Aorta (tissue), 5 donors: ENCODE data around the gene ZNF319. TPM values are rescaled to one million over a fixed set of nuclear protein-coding genes. Genes with fewer than 3 reads are reported as not detected.

Experiments used
- ATAC-seq: fragments of 200-7000 bp; cut with Tn5 transposase; one replicate; pipeline ENCODE4 v1.9.1; 2022; ENCODE audit warnings: moderate library complexity; ENCODE audit not compliant: low FRiP score
- DNase-seq, 2 donors: peaks; one replicate each; pipeline ENCODE4 v3.0.0-alpha.2; 2020
- H3K27ac ChIP-seq, 2 donors: one replicate each; pipeline ENCODE4 v1.5.1; 2013; ENCODE audit warnings: low read length in 2 of 2, mild to moderate bottlenecking in 2 of 2, moderate library complexity in 2 of 2, control low read depth in 1 of 2, inconsistent platforms in 1 of 2, low read depth in 1 of 2
- H3K27me3 ChIP-seq, 2 donors: one replicate each; pipeline ENCODE4 v1.6.1; 2013; ENCODE audit warnings: control low read depth in 1 of 2, low read length in 1 of 2, mild to moderate bottlenecking in 1 of 2, moderate library complexity in 1 of 2; ENCODE audit not compliant: insufficient read depth in 2 of 2, control insufficient read depth in 1 of 2
- H3K36me3 ChIP-seq, 2 donors: one replicate each; pipeline ENCODE4 v1.6.1; 2013; ENCODE audit warnings: control low read depth in 1 of 2, low read length in 1 of 2, mild to moderate bottlenecking in 1 of 2; ENCODE audit not compliant: insufficient read depth in 2 of 2, control insufficient read depth in 1 of 2
- H3K4me1 ChIP-seq, 2 donors: one replicate each; pipeline ENCODE4 v1.6.1; 2013; ENCODE audit warnings: low read length in 2 of 2, control low read depth in 1 of 2, mild to moderate bottlenecking in 1 of 2, moderate library complexity in 1 of 2; ENCODE audit not compliant: insufficient read depth in 2 of 2, control insufficient read depth in 1 of 2
- H3K4me3 ChIP-seq, 2 donors: one replicate each; pipeline ENCODE4 v1.5.1; 2013; ENCODE audit warnings: low read length in 2 of 2, control low read depth in 1 of 2, mild to moderate bottlenecking in 1 of 2
- H3K9me3 ChIP-seq: one replicate; pipeline ENCODE4 v1.6.1; 2013; ENCODE audit warnings: mild to moderate bottlenecking, low read length; ENCODE audit not compliant: control insufficient read depth
- WGBS, 2 donors: extraction: QIAGEN DNeasy Blood & Tissue Kit; methylation state at CpG; one replicate each; pipeline ENCODE4 v1.1.7; 2013; 5-methylcytosine and 5-hydroxymethylcytosine counted together
- intact Hi-C, 2 donors: fragments of 100-400 bp; cut with DNase I; formaldehyde crosslinking; loops; one replicate each; pipeline versions ENCODE4 v1.14.2 to v1.15.0; 2022
- long read RNA-seq, 2 donors: library from polyadenylated mRNA; unstranded; transcript quantifications; one replicate each; pipeline ENCODE4 v2.0.0, GENCODE V29; 2020 to 2021
- polyA plus RNA-seq, 2 donors: library from polyadenylated mRNA; stranded (reverse); fragments of 200-250 nt; gene quantifications; one replicate each; pipeline ENCODE4 v1.2.3, GENCODE V29; 2013
- total RNA-seq, 2 donors: library from RNA; stranded (reverse); fragmentation: NEBNext Ultra II Directional; extraction: Animal tissue kit (Norgen Biotek cat#: 25700); gene quantifications; one replicate each; pipeline ENCODE4 v1.2.1, GENCODE V29; 2021
- donor health status: healthy with polysubstance abuse.
- donor health status: Bipolar disorder and iron deficiency.
- donor health status: DM: no; HTN: no; CAD: no.
- donor health status: DM: no; HTN: no; CAD: no.
- donor health status: DM: yes; HTN: yes; CAD: no.

The ZNF319 gene
- total RNA-seq (10 to 100 TPM in 1 of 2 donors, 1 to 10 TPM in 1; 7.0 to 10.6 TPM), polyA plus RNA-seq (1 to 10 TPM; 1.6 to 4.1 TPM)
- long read RNA-seq, donor 1, partial matches to known transcripts, result 0 of 13 reads
- long read RNA-seq, donor 1, other reads (novel, unspliced or antisense), result 13 of 13 reads
- long read RNA-seq, donor 2, full-length matches to known transcripts, result 3 of 7 reads
- long read RNA-seq, donor 2, partial matches to known transcripts, result 0 of 7 reads
- long read RNA-seq, donor 2, other reads (novel, unspliced or antisense), result 4 of 7 reads

- ATAC-seq, result no peak
- H3K4me3 ChIP-seq, result peak within 1 kb of the TSS; percentile 87 to 90
- no peaks in the 10 kb centered on the region for H3K9me3 ChIP-seq
- DNase-seq, result peak in 1 of 2 donors; percentile 79
- peaks cover 0 to 8% of the 10 kb centered on the region in 2 donors for H3K36me3 ChIP-seq
- 0 to 1% methylated on average over 65 to 95 of the region's 95 CpGs for WGBS, 2 donors
- no peaks in the 10 kb centered on the region for H3K27me3 ChIP-seq
- intact Hi-C loops, result loop anchor here (2.0 to 10.0 kb wide), 4 partner anchors 99 to 425 kb away; partner anchors contain the start of gene KIFC3 (in 1 of the 2)
- peak within 1 kb of the TSS; percentile 23 to 62 for H3K27ac ChIP-seq
- no peaks in the 10 kb centered on the region for H3K4me1 ChIP-seq
Measured at GRCh38 chr16:57999971-58000705, at the start of gene ZNF319. ZNF319 (minus strand) TSS chr16:58000672; CDS start chr16:57998265, 2,407 bp downstream.

- WGBS, 2 donors, result 84 to 85% methylated on average over 17 of the region's 17 CpGs
- Histone ChIP-seq H3K36me3 (no peaks in the 10 kb centered on the region), H3K9me3 (no peaks in the 10 kb centered on the region), H3K27ac (no peak overlapping the region), H3K27me3 (no peaks in the 10 kb centered on the region), H3K4me3 (no peak overlapping the region), H3K4me1 (no peaks in the 10 kb centered on the region)
- ATAC-seq (no peak), DNase-seq (no peak)
- intact Hi-C loops, result no loop called here
Measured at GRCh38 chr16:58049232-58050185, 49.0 kb upstream of the ZNF319 start.

- H3K4me1 ChIP-seq, result no peaks in the 10 kb centered on the region
- H3K36me3 ChIP-seq, result no peaks in the 10 kb centered on the region
- 88 to 89% methylated on average over 13 of the region's 13 CpGs for WGBS, 2 donors
- ATAC-seq (no peak), DNase-seq (no peak)
- H3K9me3 ChIP-seq, result no peaks in the 10 kb centered on the region
- H3K27ac ChIP-seq, result no peak overlapping the region
- no peaks in the 10 kb centered on the region for H3K27me3 ChIP-seq
- H3K4me3 ChIP-seq, result no peak overlapping the region
- intact Hi-C loops, result no loop called here
Measured at GRCh38 chr16:58048494-58049231, 48.2 kb upstream of the ZNF319 start.

- WGBS, 2 donors, result 79 to 81% methylated on average over 19 of the region's 19 CpGs
- ATAC-seq (no peak), DNase-seq (no peak)
- no peak overlapping the region for H3K27ac ChIP-seq
- no peaks in the 10 kb centered on the region for H3K9me3 ChIP-seq
- intact Hi-C loops, result no loop called here
- no peaks in the 10 kb centered on the region for H3K36me3 ChIP-seq
- H3K4me1 ChIP-seq, result no peaks in the 10 kb centered on the region
- H3K27me3 ChIP-seq, result no peaks in the 10 kb centered on the region
- H3K4me3 ChIP-seq, result no peak overlapping the region
Measured at GRCh38 chr16:58047557-58048348, 47.3 kb upstream of the ZNF319 start.

- 74 to 75% methylated on average over 6 of the region's 6 CpGs for WGBS, 2 donors
- no peak for ATAC-seq
- no peak overlapping the region for H3K27ac ChIP-seq
Measured at GRCh38 chr16:58046936-58047335, 46.5 kb upstream of the ZNF319 start.

GRCh38 chr16:58046054-58046881, 45.8 kb upstream of the ZNF319 start:
- intact Hi-C loops, result no loop called here
- Histone ChIP-seq H3K27me3 (no peaks in the 10 kb centered on the region), H3K27ac (no peak overlapping the region), H3K9me3 (no peaks in the 10 kb centered on the region), H3K36me3 (no peaks in the 10 kb centered on the region), H3K4me1 (no peaks in the 10 kb centered on the region), H3K4me3 (no peak overlapping the region)
- 87 to 89% methylated on average over 15 to 16 of the region's 16 CpGs for WGBS, 2 donors
- peak in 1 of 2 donors; percentile 70 for DNase-seq
- ATAC-seq, result no peak

More at GRCh38 chr16:58046936-58047335, 46.5 kb upstream of the ZNF319 start:
- Histone ChIP-seq H3K4me1 (no peaks in the 10 kb centered on the region), H3K9me3 (no peaks in the 10 kb centered on the region), H3K4me3 (no peak overlapping the region), H3K36me3 (no peaks in the 10 kb centered on the region), H3K27me3 (no peaks in the 10 kb centered on the region)
- DNase-seq, result no peak
- intact Hi-C loops, result no loop called here

- 90 to 91% methylated on average over 31 of the region's 31 CpGs for WGBS, 2 donors
- Histone ChIP-seq H3K4me3 (no peak overlapping the region), H3K27me3 (no peaks in the 10 kb centered on the region), H3K9me3 (no peaks in the 10 kb centered on the region), H3K27ac (no peak overlapping the region), H3K36me3 (no peaks in the 10 kb centered on the region), H3K4me1 (no peaks in the 10 kb centered on the region)
- ATAC-seq, result no peak
- DNase-seq, result no peak
- intact Hi-C loops, result no loop called here
Measured at GRCh38 chr16:58045096-58045495, 44.6 kb upstream of the ZNF319 start.
